SK-N-SH treated with all-trans-retinoic acid at 6 μM for 48 hours (cell line): ENCODE measurements around the gene WASF3.

ENCODE experiments used
- ATAC-seq: fragments of 200-7000 bp; cut with Tn5 transposase; 3 replicates; pipeline ENCODE4 v1.9.1; 2020; ENCODE audit warnings: mild to moderate bottlenecking, moderate library complexity
- ARNTL ChIP-seq: fragments of 450-650 bp; formaldehyde crosslinking; IDR thresholded peaks from 2 replicates; pipeline ENCODE4 v1.5.0; 2020; ENCODE audit warnings: low read depth, mild to moderate bottlenecking, moderate library complexity, borderline replicate concordance
- BACH2 ChIP-seq: fragments of 250-450 bp; sonication (Bioruptor Pico); IDR thresholded peaks from 2 replicates; pipeline ENCODE4 v1.9.0; 2021; ENCODE audit warnings: mild to moderate bottlenecking, borderline replicate concordance
- CSDC2 ChIP-seq: fragments of 250-450 bp; sonication (Bioruptor Pico); IDR thresholded peaks from 2 replicates; pipeline ENCODE4 v1.5.0; 2020; ENCODE audit warnings: mild to moderate bottlenecking, moderate library complexity
- CSRNP3 ChIP-seq: fragments of 250-450 bp; sonication (Bioruptor Pico); IDR thresholded peaks from 2 replicates; pipeline ENCODE4 v1.5.1; 2021; ENCODE audit warnings: mild to moderate bottlenecking, moderate library complexity
- ESRRG ChIP-seq: fragments of 250-450 bp; sonication (Bioruptor Pico); IDR thresholded peaks from 2 replicates; pipeline ENCODE4 v1.6.1; 2021; ENCODE audit warnings: mild to moderate bottlenecking
- GLIS3 ChIP-seq: fragments of 250-450 bp; sonication (Bioruptor Pico); IDR thresholded peaks from 2 replicates; pipeline ENCODE4 v1.5.0; 2020; ENCODE audit warnings: mild to moderate bottlenecking, moderate library complexity
- ISL1 ChIP-seq: fragments of 250-450 bp; sonication (Bioruptor Pico); IDR thresholded peaks from 2 replicates; pipeline ENCODE4 v2.1.2; 2022; ENCODE audit warnings: mild to moderate bottlenecking, moderate library complexity
- OSR1 ChIP-seq: fragments of 250-450 bp; sonication (Bioruptor Pico); IDR thresholded peaks from 2 replicates; pipeline ENCODE4 v1.8.0; 2022; ENCODE audit warnings: moderate library complexity, mild to moderate bottlenecking, inconsistent platforms
- PATZ1 ChIP-seq: fragments of 250-450 bp; sonication (Bioruptor Pico); IDR thresholded peaks from 2 replicates; pipeline ENCODE4 v1.8.0; 2020; ENCODE audit warnings: mild to moderate bottlenecking, moderate library complexity, borderline replicate concordance
- POU6F1 ChIP-seq: fragments of 250-450 bp; sonication (Bioruptor Pico); IDR thresholded peaks from 2 replicates; pipeline ENCODE4 v1.8.0; 2021; ENCODE audit warnings: low read depth, mild to moderate bottlenecking, moderate library complexity, borderline replicate concordance
- PPARA ChIP-seq: fragments of 250-450 bp; sonication (Bioruptor Pico); IDR thresholded peaks from 2 replicates; pipeline ENCODE4 v1.5.0; 2020; ENCODE audit warnings: mild to moderate bottlenecking, borderline replicate concordance
- RARB ChIP-seq: fragments of 250-450 bp; sonication (Bioruptor Pico); IDR thresholded peaks from 2 replicates; pipeline ENCODE4 v1.8.0; 2021; ENCODE audit warnings: mild to moderate bottlenecking, moderate library complexity
- SNAI2 ChIP-seq: fragments of 250-450 bp; sonication (Bioruptor Pico); IDR thresholded peaks from 2 replicates; pipeline ENCODE4 v1.5.0; 2020; ENCODE audit warnings: mild to moderate bottlenecking, moderate library complexity
- TOX ChIP-seq: fragments of 250-450 bp; sonication (Bioruptor Pico); IDR thresholded peaks from 2 replicates; pipeline ENCODE4 v1.8.0; 2021; ENCODE audit warnings: mild to moderate bottlenecking, moderate library complexity, borderline replicate concordance
- TSHZ2 ChIP-seq: fragments of 250-450 bp; sonication (Bioruptor Pico); IDR thresholded peaks from 2 replicates; pipeline ENCODE4 v1.5.0; 2020; ENCODE audit warnings: mild to moderate bottlenecking, moderate library complexity
- ZC3H10 ChIP-seq: fragments of 250-450 bp; sonication (Bioruptor Pico); IDR thresholded peaks from 2 replicates; pipeline ENCODE4 v1.5.1; 2021; ENCODE audit warnings: mild to moderate bottlenecking, moderate library complexity
- ZFP3 ChIP-seq: fragments of 250-450 bp; sonication (Bioruptor Pico); IDR thresholded peaks from 2 replicates; pipeline ENCODE4 v1.5.0; 2020; ENCODE audit warnings: mild to moderate bottlenecking, moderate library complexity
- ZNF565 ChIP-seq: fragments of 450-650 bp; formaldehyde crosslinking; conservative IDR thresholded peaks from 2 replicates; pipeline ENCODE4 v1.5.0; 2020; ENCODE audit warnings: low read depth, mild to moderate bottlenecking, moderate library complexity
- ZNF70 ChIP-seq: fragments of 450-650 bp; formaldehyde crosslinking; IDR thresholded peaks from 2 replicates; pipeline ENCODE4 v1.5.0; 2020; ENCODE audit warnings: mild to moderate bottlenecking, moderate library complexity
- ZNF8 ChIP-seq: fragments of 450-650 bp; formaldehyde crosslinking; IDR thresholded peaks from 2 replicates; pipeline ENCODE4 v1.5.0; 2020; ENCODE audit warnings: mild to moderate bottlenecking, moderate library complexity

WASF3 gene

GRCh38 chr13:26539738-26540292 lies 17.7 kb upstream of the WASF3 start (continued):
- TF ChIP-seq PATZ1 (no peak), GLIS3 (CRISPR knock-in tag) (no peak)
- TF ChIP-seq, all 23 proteins: peak for 0

- TF ChIP-seq ZNF70 (CRISPR knock-in tag) (no peak), ESRRG (CRISPR knock-in tag) (no peak), POU6F1 (CRISPR knock-in tag) (no peak), ZNF8 (no peak), ARNTL (no peak), ZFP3 (CRISPR knock-in tag) (no peak), ISL1 (CRISPR knock-in tag) (no peak), SNAI2 (CRISPR knock-in tag) (no peak), ZNF565 (CRISPR knock-in tag) (no peak), RARB (CRISPR knock-in tag) (no peak), CSDC2 (CRISPR knock-in tag) (no peak), TOX (CRISPR knock-in tag) (no peak), CSRNP3 (CRISPR knock-in tag) (no peak), PPARA (CRISPR knock-in tag) (no peak), PATZ1 (no peak), TSHZ2 (CRISPR knock-in tag) (no peak), OSR1 (CRISPR knock-in tag) (no peak), BACH2 (CRISPR knock-in tag) (no peak), ZC3H10 (no peak)
- TF ChIP-seq, all 23 proteins: peak for 0
- ATAC-seq: no peak
These were observed 17.1 kb upstream of the WASF3 start for GRCh38 chr13:26540334-26540733.

- ATAC-seq: no peak
- TF ChIP-seq PPARA (CRISPR knock-in tag): no peak
- no peak for TF ChIP-seq POU6F1 (CRISPR knock-in tag)
- no peak for TF ChIP-seq ZNF8
- TF ChIP-seq GLIS3 (CRISPR knock-in tag): no peak
- TF ChIP-seq, all 23 proteins: peak for 0
These were observed 16.4 kb upstream of the WASF3 start for GRCh38 chr13:26541041-26541440.
